ENCODE results near the gene UTP3.

Gene UTP3

DNA sequence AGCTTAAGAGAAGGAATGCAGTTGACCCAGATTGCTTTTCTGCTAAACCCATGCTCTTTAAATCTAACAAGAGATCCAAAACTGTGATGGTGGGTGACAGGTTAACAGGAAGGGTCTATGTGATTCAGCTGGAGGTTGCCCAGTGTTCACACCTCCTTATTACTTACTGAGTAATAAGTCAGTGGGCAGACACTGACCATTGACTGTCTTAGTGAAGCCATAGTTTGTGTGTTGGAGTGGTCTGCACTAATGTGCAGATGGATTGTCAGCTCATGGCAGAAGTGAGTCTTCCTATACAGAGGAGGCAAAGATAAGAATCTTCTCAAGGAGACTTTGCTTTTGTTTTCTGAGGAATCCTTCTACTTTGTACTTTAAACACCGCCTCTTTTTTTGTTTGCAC is 18.2 kb downstream of the UTP3 start:
- peak overlapping the region; percentile 79 for H3K4me2 ChIP-seq (ENCODE audit: insufficient read depth, low read length)
- peaks cover 63% of the 10 kb centered on the region for H3K4me1 ChIP-seq (ENCODE audit: insufficient read depth, low read length)
- 0 out of 2 replicates have a peak overlapping the region, but pooled peaks have one; percentile 78 for H2AFZ ChIP-seq (ENCODE audit: low read depth, low read length)
- peak overlapping the region; percentile 49 to 92; a peak in 3 of 4 replicates for H3K4me3 ChIP-seq (ENCODE audit: low read depth in 1 of 2, low read length in 2 of 2)
- no peaks in the 10 kb centered on the region for H3K9me3 ChIP-seq (ENCODE audit: insufficient read depth, low read length, severe bottlenecking)
- TF ChIP-seq, protein P1, sequence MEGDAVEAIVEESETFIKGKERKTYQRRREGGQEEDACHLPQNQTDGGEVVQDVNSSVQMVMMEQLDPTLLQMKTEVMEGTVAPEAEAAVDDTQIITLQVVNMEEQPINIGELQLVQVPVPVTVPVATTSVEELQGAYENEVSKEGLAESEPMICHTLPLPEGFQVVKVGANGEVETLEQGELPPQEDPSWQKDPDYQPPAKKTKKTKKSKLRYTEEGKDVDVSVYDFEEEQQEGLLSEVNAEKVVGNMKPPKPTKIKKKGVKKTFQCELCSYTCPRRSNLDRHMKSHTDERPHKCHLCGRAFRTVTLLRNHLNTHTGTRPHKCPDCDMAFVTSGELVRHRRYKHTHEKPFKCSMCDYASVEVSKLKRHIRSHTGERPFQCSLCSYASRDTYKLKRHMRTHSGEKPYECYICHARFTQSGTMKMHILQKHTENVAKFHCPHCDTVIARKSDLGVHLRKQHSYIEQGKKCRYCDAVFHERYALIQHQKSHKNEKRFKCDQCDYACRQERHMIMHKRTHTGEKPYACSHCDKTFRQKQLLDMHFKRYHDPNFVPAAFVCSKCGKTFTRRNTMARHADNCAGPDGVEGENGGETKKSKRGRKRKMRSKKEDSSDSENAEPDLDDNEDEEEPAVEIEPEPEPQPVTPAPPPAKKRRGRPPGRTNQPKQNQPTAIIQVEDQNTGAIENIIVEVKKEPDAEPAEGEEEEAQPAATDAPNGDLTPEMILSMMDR (IDR thresholded peaks at IDR 0.05; ENCODE audit: borderline replicate concordance, extremely low read depth, low read length, poor library complexity, severe bottlenecking): no peak
- no peak for TF ChIP-seq EZH2 (IDR thresholded peaks at IDR 0.05; ENCODE audit: borderline replicate concordance, low read depth, low read length, severe bottlenecking)
- no peaks in the 10 kb centered on the region for H3K27me3 ChIP-seq (ENCODE audit: insufficient read depth, low read length, poor library complexity)
- peak overlapping the region; percentile 63 for H3K9ac ChIP-seq (ENCODE audit: low read depth, low read length)
- H3K27ac ChIP-seq (ENCODE audit: low read length): peak overlapping the region; percentile 90
- H3K79me2 ChIP-seq (ENCODE audit: insufficient read depth, low read length): peaks cover 90% of the 10 kb centered on the region
- no peak for DNase-seq
- ATAC-seq (ENCODE audit: insufficient read depth, low read depth): no peak
- H4K20me1 ChIP-seq (ENCODE audit: insufficient read depth, low read length): peaks cover 2% of the 10 kb centered on the region; the same call in 1 of the 2 replicates
- peaks cover 6% of the 10 kb centered on the region for H3K36me3 ChIP-seq (ENCODE audit: insufficient read depth, low read length)

DNA sequence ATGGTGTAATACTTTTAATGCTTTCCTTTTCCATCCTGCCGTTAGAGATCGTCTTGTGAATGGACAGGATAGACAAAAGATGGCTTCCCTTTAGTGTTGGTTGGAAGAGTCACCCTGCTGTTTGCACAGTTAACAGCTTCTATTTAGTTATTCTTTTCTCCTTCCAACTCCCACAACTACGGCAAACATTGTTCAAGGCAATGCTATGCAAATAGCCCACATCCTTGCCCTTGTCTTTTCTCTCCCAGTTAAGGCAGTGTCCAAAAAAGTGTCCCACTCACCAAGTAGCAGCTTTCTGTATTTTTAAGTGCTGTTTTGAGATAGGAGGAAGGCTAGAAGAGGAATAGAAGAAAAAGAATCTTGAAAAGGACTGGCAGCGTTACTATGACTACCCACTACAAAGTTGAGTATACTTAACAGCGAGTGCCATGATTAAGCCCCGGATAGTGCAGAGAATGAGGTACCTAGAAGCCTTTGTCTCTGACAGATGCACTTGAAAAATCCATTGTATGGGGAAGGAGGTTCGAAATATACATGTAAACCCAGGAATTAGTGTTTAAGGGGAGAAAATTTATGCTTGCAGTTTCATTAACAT is 21.4 kb downstream of the UTP3 start:
- TF ChIP-seq, protein P1 (IDR thresholded peaks at IDR 0.05; ENCODE audit: borderline replicate concordance, extremely low read depth, low read length, poor library complexity, severe bottlenecking): no peak
- TF ChIP-seq EZH2 (IDR thresholded peaks at IDR 0.05; ENCODE audit: borderline replicate concordance, low read depth, low read length, severe bottlenecking): no peak
- DNase-seq: no peak
- no peaks in the 10 kb centered on the region for H3K27me3 ChIP-seq (ENCODE audit: insufficient read depth, low read length, poor library complexity)
- peaks cover 6% of the 10 kb centered on the region; the same call in 1 of the 2 replicates for H4K20me1 ChIP-seq (ENCODE audit: insufficient read depth, low read length)
- H2AFZ ChIP-seq (ENCODE audit: low read depth, low read length): no peak overlapping the region
- no peak for ATAC-seq (ENCODE audit: insufficient read depth, low read depth)
- peak overlapping the region; percentile 8; the same call in 1 of the 2 replicates for H3K27ac ChIP-seq (ENCODE audit: low read length)
- H3K79me2 ChIP-seq (ENCODE audit: insufficient read depth, low read length): peaks cover 100% of the 10 kb centered on the region
- H3K36me3 ChIP-seq (ENCODE audit: insufficient read depth, low read length): peaks cover 6% of the 10 kb centered on the region
- peak overlapping the region; percentile 10; the same call in 1 of the 2 replicates for H3K4me2 ChIP-seq (ENCODE audit: insufficient read depth, low read length)
- no peak overlapping the region for H3K4me3 ChIP-seq (ENCODE audit: low read depth in 1 of 2, low read length in 2 of 2)
- H3K9ac ChIP-seq (ENCODE audit: low read depth, low read length): no peak overlapping the region
- H3K9me3 ChIP-seq (ENCODE audit: insufficient read depth, low read length, severe bottlenecking): no peaks in the 10 kb centered on the region
- H3K4me1 ChIP-seq (ENCODE audit: insufficient read depth, low read length): peaks cover 71% of the 10 kb centered on the region

DNA sequence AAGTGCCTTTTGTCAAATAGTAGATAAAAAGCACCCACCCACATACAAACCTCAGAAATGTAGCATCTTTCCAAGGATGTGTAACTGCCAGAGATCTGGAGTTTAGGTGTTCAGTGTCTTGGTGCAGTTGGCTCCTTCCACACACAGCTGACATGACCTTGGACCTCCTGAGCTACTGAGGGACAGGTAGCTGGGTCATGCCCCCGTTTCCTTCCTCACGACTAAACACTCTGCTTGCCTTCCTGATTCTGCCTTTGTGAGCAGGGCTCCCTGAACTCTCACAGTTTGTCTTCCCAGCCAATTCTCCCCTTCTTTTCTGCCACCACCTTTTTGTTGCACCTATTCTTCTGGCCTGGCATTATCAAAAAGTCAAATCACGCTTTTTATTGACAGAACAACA is 23.3 kb downstream of the UTP3 start:
- Histone ChIP-seq H3K4me2 (ENCODE audit: insufficient read depth, low read length) (peak overlapping the region; percentile 10; the same call in 1 of the 2 replicates), H2AFZ (ENCODE audit: low read depth, low read length) (no peak overlapping the region), H3K9ac (ENCODE audit: low read depth, low read length) (no peak overlapping the region), H3K27ac (ENCODE audit: low read length) (peak overlapping the region; percentile 46), H3K27me3 (ENCODE audit: insufficient read depth, low read length, poor library complexity) (no peaks in the 10 kb centered on the region), H4K20me1 (ENCODE audit: insufficient read depth, low read length) (peaks cover 6% of the 10 kb centered on the region; the same call in 1 of the 2 replicates), H3K36me3 (ENCODE audit: insufficient read depth, low read length) (peaks cover under 1% of the 10 kb centered on the region), H3K4me1 (ENCODE audit: insufficient read depth, low read length) (peaks cover 67% of the 10 kb centered on the region), H3K9me3 (ENCODE audit: insufficient read depth, low read length, severe bottlenecking) (no peaks in the 10 kb centered on the region), H3K79me2 (ENCODE audit: insufficient read depth, low read length) (peaks cover 100% of the 10 kb centered on the region), H3K4me3 (ENCODE audit: low read depth in 1 of 2, low read length in 2 of 2) (no peak overlapping the region)
- no peak for TF ChIP-seq EZH2 (IDR thresholded peaks at IDR 0.05; ENCODE audit: borderline replicate concordance, low read depth, low read length, severe bottlenecking)
- TF ChIP-seq, protein P1 (IDR thresholded peaks at IDR 0.05; ENCODE audit: borderline replicate concordance, extremely low read depth, low read length, poor library complexity, severe bottlenecking): no peak
- DNase-seq: no peak
- no peak for ATAC-seq (ENCODE audit: insufficient read depth, low read depth)
